ENCODE data around the gene SNCB. TPM values are rescaled to one million over a fixed set of nuclear protein-coding genes. Genes with fewer than 3 reads are reported as not detected.

SNCB gene
- total RNA-seq, 6 experiments from 2014 or later = not detected

- intact Hi-C loops (cut with DNase I) = no loop called here
- H3K4me3 ChIP-seq = no peak overlapping the region
- ATAC-seq (no peak), DNase-seq (no peak)
- 82% methylated on average over 7 of the region's 36 CpGs for WGBS (ENCODE audit: insufficient coverage, low coverage, low lambda C conversion rate, missing lambda C conversion rate)
- TF ChIP-seq, protein P1, sequence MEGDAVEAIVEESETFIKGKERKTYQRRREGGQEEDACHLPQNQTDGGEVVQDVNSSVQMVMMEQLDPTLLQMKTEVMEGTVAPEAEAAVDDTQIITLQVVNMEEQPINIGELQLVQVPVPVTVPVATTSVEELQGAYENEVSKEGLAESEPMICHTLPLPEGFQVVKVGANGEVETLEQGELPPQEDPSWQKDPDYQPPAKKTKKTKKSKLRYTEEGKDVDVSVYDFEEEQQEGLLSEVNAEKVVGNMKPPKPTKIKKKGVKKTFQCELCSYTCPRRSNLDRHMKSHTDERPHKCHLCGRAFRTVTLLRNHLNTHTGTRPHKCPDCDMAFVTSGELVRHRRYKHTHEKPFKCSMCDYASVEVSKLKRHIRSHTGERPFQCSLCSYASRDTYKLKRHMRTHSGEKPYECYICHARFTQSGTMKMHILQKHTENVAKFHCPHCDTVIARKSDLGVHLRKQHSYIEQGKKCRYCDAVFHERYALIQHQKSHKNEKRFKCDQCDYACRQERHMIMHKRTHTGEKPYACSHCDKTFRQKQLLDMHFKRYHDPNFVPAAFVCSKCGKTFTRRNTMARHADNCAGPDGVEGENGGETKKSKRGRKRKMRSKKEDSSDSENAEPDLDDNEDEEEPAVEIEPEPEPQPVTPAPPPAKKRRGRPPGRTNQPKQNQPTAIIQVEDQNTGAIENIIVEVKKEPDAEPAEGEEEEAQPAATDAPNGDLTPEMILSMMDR (IDR thresholded peaks at IDR 0.05) = no peak
- TF ChIP-seq POLR2A (IDR thresholded peaks at IDR 0.05) = no peak
- H3K27ac ChIP-seq = no peak overlapping the region
- H3K36me3 ChIP-seq = no peaks in the 10 kb centered on the region
- H3K9me3 ChIP-seq = no peaks in the 10 kb centered on the region
- H3K27me3 ChIP-seq = no peaks in the 10 kb centered on the region
- H3K4me1 ChIP-seq = no peaks in the 10 kb centered on the region
Measured at GRCh38 chr5:176577312-176578176, 52.8 kb downstream of the SNCB start.

- DNase-seq = no peak
- Histone ChIP-seq H3K4me3 (no peak overlapping the region), H3K27ac (no peak overlapping the region), H3K4me1 (no peaks in the 10 kb centered on the region), H3K27me3 (no peaks in the 10 kb centered on the region), H3K36me3 (no peaks in the 10 kb centered on the region), H3K9me3 (no peaks in the 10 kb centered on the region)
- peak in 1 of 4 donors; percentile 13 for ATAC-seq
- 91% methylated on average over 13 of the region's 37 CpGs for WGBS (ENCODE audit: insufficient coverage, low coverage, low lambda C conversion rate, missing lambda C conversion rate)
- TF ChIP-seq, protein P1 (IDR thresholded peaks at IDR 0.05) = no peak
- TF ChIP-seq POLR2A (IDR thresholded peaks at IDR 0.05) = no peak
- intact Hi-C loops (cut with DNase I) = no loop called here
Measured at GRCh38 chr5:176575488-176576422, 54.6 kb downstream of the SNCB start.

DNA sequence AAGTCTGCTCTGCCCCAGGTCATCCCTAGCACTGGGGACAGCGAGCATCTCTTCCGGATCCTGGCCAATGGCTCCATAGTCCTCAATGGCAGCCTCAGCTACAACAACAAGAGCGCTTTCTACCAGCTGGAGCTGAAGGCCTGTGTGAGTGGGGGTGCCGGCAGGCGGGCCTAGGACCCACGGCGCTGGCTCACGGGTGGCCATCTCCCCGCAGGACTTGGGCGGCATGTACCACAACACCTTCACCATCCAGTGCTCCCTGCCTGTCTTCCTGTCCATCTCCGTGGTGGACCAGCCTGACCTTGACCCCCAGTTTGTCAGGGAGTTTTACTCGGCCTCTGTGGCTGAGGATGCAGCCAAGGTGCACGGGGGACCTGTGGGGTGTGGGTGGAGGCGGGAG, 55.3 kb downstream of the SNCB start:
- 56% methylated on average over 3 of the region's 14 CpGs for whole genome bisulfite sequencing (ENCODE audit: insufficient coverage, low coverage, low lambda C conversion rate, missing lambda C conversion rate)
- no peak for ATAC-seq
- no peaks in the 10 kb centered on the region for H3K9me3 ChIP-seq
- intact Hi-C loops (cut with DNase I) = no loop called here
- TF ChIP-seq POLR2A (IDR thresholded peaks at IDR 0.05) = no peak
- TF ChIP-seq, protein P1 (IDR thresholded peaks at IDR 0.05) = no peak
- H3K27ac ChIP-seq = no peak overlapping the region
- H3K4me3 ChIP-seq = no peak overlapping the region
- H3K4me1 ChIP-seq = no peaks in the 10 kb centered on the region
- no peaks in the 10 kb centered on the region for H3K27me3 ChIP-seq
- H3K36me3 ChIP-seq = no peaks in the 10 kb centered on the region
- no peak for DNase-seq

DNA sequence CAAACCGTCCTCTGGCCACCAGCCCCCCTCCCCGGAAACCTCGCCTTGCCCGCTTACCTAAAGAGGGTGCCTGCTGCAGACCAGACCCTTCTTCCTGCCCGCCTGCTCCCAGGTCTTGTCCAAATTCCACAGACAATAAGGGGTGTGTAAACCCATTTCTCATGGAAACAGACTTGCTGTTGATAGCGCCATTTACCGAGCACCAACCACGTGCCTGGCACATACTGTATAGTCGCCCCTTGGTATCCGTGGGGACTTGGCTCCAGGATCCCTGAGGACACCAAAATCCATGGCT, 56.1 kb downstream of the SNCB start:
- H3K4me3 ChIP-seq = no peak overlapping the region
- H3K27ac ChIP-seq = no peak overlapping the region
- no peaks in the 10 kb centered on the region for H3K36me3 ChIP-seq
- 60% methylated on average over 7 of the region's 10 CpGs for WGBS (ENCODE audit: insufficient coverage, low coverage, low lambda C conversion rate, missing lambda C conversion rate)
- TF ChIP-seq, protein P1 (IDR thresholded peaks at IDR 0.05) = no peak
- no peak for TF ChIP-seq POLR2A (IDR thresholded peaks at IDR 0.05)
- no peaks in the 10 kb centered on the region for H3K9me3 ChIP-seq
- no peaks in the 10 kb centered on the region for H3K4me1 ChIP-seq
- intact Hi-C loops (cut with DNase I) = no loop called here
- DNase-seq = no peak
- ATAC-seq = no peak
- H3K27me3 ChIP-seq = no peaks in the 10 kb centered on the region

Data from right lobe of liver (tissue), 6 donors.